C4-2B (cell line): ENCODE results near the gene RELN.

Experiments
- CTCF ChIP-seq: fragments of 450-650 bp; conservative IDR thresholded peaks from 2 replicates; pipeline ENCODE4 v1.5.1; 2017; ENCODE audit warnings: mild to moderate bottlenecking
- ZFX ChIP-seq: fragments of 450-650 bp; IDR thresholded peaks from 2 replicates; pipeline ENCODE4 v1.6.1; 2017

- no peak for TF ChIP-seq CTCF
- TF ChIP-seq ZFX: no peak
Measured at GRCh38 chr7:103867874-103868273, 121.6 kb downstream of the RELN start.
